Measurements from ENCODE around the gene MAGI3.
"Not testable (repeated sequence)": the region's sequence is repeated elsewhere in the genome, so short reads cannot be mapped to it uniquely, and the experiment has no call there.

Gene MAGI3

GRCh38 chr1:113399062-113399583, 8.8 kb downstream of the MAGI3 start:
- no peak for DNase-seq (ENCODE audit: low read depth)

GRCh38 chr1:113401067-113401466, 10.8 kb downstream of the MAGI3 start:
- no peak for DNase-seq (ENCODE audit: low read depth)

GRCh38 chr1:113401728-113402127, 11.4 kb downstream of the MAGI3 start:
- no peak for DNase-seq (ENCODE audit: low read depth)

GRCh38 chr1:113403065-113403464, 12.8 kb downstream of the MAGI3 start:
- DNase-seq (ENCODE audit: low read depth), result no peak

GRCh38 chr1:113405573-113405972, 15.3 kb downstream of the MAGI3 start:
- no peak for DNase-seq (ENCODE audit: low read depth)

GRCh38 chr1:113406149-113406548, 15.8 kb downstream of the MAGI3 start:
- DNase-seq (ENCODE audit: low read depth), result not testable (repeated sequence)

- DNase-seq (ENCODE audit: low read depth), result no peak
These were observed 19.0 kb downstream of the MAGI3 start for GRCh38 chr1:113409363-113409762.

- not testable (repeated sequence) for DNase-seq (ENCODE audit: low read depth)
These were observed 21.7 kb downstream of the MAGI3 start for GRCh38 chr1:113412020-113412419.

GRCh38 chr1:113415310-113416070, 25.2 kb downstream of the MAGI3 start:
- no peak for DNase-seq (ENCODE audit: low read depth)

- DNase-seq (ENCODE audit: low read depth), result not testable (repeated sequence)
These were observed 25.8 kb downstream of the MAGI3 start for GRCh38 chr1:113416071-113416470.

- DNase-seq (ENCODE audit: low read depth), result no peak
These were observed 26.2 kb downstream of the MAGI3 start for GRCh38 chr1:113416496-113416895.

- DNase-seq (ENCODE audit: low read depth), result no peak
These were observed 32.2 kb downstream of the MAGI3 start for GRCh38 chr1:113422315-113423068.

- DNase-seq (ENCODE audit: low read depth), result no peak
These were observed 33.5 kb downstream of the MAGI3 start for GRCh38 chr1:113423826-113424225.

- DNase-seq (ENCODE audit: low read depth), result no peak
These were observed 39.3 kb downstream of the MAGI3 start for GRCh38 chr1:113429461-113430153.

- no peak for DNase-seq (ENCODE audit: low read depth)
These were observed 42.9 kb downstream of the MAGI3 start for GRCh38 chr1:113433184-113433583.

- no peak for DNase-seq (ENCODE audit: low read depth)
These were observed 44.0 kb downstream of the MAGI3 start for GRCh38 chr1:113434081-113434873.

GRCh38 chr1:113434874-113435175, 44.5 kb downstream of the MAGI3 start:
- no peak for DNase-seq (ENCODE audit: low read depth)

GRCh38 chr1:113437554-113438341, 47.4 kb downstream of the MAGI3 start:
- DNase-seq (ENCODE audit: low read depth), result no peak

GRCh38 chr1:113438505-113439276, 48.4 kb downstream of the MAGI3 start:
- DNase-seq (ENCODE audit: low read depth), result no peak

- DNase-seq (ENCODE audit: low read depth), result no peak
These were observed 49.0 kb downstream of the MAGI3 start for GRCh38 chr1:113439277-113439670.
